Fibroblast of mammary gland (primary cell): Measurements from ENCODE around the gene MYO3B.

Experiments used
- DNase-seq: peaks from one replicate; pipeline ENCODE4 v3.0.0-alpha.2; 2010; ENCODE audit warnings: low read depth
- H3K4me3 ChIP-seq: 2 replicates; pipeline ENCODE4 v1.5.1; 2011; ENCODE audit warnings: low read depth, mild to moderate bottlenecking, low read length, moderate library complexity; ENCODE audit not compliant: control insufficient read depth
- TF ChIP-seq, protein P1 (sequence below): conservative IDR thresholded peaks from 2 replicates; pipeline ENCODE4 v1.5.1; 2011; ENCODE audit warnings: low read depth, low read length, inconsistent platforms; ENCODE audit not compliant: control insufficient read depth, insufficient read depth

MYO3B gene

DNA sequence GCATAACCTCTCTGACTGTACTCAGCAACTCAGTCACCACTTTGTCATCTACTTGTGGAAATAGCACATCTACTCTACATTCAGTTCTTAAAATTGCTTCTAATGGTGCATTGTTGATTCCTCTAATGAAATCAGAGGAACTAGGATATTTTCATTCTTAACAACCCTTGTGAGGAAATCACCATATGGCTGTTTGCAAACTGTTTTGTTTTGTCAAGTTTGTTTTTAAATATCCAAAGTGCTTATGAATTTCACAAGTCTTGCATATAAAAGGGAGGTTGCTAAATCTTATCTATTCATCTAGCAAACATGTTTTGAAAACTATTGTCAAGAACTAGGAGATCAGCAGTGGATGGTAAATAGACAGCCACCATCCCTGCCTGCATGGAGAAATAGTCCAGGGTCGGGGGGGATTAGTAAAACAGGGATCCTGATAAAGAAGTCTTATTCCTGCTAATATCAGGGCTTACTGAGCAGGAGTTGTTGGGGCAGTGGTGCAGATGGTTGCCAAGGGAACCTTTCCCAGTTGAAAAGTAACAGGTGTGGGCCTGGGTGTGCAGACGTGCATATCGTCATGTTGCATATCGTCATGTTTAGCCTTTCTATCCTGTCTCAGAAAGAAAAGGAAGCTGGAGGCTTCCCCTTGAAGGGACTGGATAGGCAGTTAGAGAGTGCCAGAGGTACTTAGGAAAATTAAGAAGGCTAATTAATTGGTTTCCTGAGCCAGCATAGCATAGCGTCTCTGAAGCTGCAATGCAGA, 7.5 kb upstream of the MYO3B start:
- DNase-seq = no peak
- TF ChIP-seq, protein P1, sequence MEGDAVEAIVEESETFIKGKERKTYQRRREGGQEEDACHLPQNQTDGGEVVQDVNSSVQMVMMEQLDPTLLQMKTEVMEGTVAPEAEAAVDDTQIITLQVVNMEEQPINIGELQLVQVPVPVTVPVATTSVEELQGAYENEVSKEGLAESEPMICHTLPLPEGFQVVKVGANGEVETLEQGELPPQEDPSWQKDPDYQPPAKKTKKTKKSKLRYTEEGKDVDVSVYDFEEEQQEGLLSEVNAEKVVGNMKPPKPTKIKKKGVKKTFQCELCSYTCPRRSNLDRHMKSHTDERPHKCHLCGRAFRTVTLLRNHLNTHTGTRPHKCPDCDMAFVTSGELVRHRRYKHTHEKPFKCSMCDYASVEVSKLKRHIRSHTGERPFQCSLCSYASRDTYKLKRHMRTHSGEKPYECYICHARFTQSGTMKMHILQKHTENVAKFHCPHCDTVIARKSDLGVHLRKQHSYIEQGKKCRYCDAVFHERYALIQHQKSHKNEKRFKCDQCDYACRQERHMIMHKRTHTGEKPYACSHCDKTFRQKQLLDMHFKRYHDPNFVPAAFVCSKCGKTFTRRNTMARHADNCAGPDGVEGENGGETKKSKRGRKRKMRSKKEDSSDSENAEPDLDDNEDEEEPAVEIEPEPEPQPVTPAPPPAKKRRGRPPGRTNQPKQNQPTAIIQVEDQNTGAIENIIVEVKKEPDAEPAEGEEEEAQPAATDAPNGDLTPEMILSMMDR = no peak
- no peak overlapping the region for H3K4me3 ChIP-seq

DNA sequence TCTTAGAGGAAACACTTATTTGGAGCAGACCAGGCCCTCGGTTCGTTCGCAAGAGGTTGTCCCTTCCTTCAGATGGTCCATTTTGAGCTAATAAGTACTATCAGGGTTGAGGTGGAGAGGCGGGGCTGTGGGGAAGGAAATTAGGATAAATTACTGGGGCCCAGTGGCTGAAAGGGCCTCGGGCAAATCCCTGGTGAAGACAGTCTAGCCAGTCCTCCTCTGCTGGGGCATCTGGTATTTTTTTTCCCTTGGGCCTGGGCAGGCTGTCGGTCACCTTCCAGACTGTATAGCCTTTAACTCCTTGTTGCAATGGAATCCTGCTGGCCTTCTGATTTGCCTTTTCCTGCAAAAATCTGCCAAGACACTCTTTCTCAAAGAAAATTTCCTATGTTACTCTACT, 1.7 kb upstream of the MYO3B start:
- no peak for DNase-seq
- H3K4me3 ChIP-seq = no peak overlapping the region
- TF ChIP-seq, protein P1 = no peak

DNA sequence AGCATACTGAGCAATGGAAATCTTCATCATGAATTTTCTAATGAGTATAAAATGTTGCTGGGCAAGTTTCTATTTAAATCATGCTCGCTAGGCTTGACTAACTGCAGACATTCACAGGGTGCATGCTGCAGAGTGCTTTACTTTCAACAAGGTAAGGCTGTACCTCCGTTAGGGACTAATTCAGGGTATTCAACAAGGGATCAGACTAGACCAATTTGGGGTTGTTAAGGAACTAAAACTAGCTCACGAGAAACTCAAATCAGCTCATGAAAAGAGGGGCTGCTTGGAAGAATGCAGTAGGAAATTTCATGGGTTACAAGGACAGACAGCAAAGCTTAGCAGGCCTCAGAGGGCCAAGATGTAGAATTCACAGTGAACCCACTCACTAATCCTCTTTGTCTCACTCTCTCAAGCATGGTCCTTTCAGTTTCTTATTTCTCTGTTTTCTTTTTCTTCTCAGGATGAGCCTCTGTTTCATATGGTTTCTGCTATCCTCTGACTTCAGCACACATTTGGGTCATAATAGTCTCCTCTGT, 2.2 kb downstream of the MYO3B start:
- TF ChIP-seq, protein P1 = no peak
- no peak overlapping the region for H3K4me3 ChIP-seq
- no peak for DNase-seq

DNA sequence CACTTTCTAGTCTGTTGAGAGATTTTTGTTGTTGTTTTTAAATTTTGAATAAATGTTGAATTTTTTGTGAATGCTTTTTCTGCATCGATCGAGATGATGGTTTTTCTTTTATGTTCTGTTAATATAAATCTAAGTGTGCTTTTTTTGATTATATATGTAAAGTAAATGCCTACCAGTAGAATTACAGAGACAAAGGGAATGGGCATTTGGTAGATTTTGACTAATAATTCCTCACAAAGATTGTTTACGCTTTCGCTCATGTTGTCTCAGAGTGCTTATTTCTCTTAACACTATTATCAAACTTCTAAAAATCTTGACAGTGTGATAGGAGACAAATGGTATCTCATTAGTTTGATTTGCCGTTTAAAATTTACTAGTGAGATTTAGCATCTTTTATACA, 3.7 kb downstream of the MYO3B start:
- no peak for DNase-seq
- H3K4me3 ChIP-seq = no peak overlapping the region
- TF ChIP-seq, protein P1 = no peak

DNA sequence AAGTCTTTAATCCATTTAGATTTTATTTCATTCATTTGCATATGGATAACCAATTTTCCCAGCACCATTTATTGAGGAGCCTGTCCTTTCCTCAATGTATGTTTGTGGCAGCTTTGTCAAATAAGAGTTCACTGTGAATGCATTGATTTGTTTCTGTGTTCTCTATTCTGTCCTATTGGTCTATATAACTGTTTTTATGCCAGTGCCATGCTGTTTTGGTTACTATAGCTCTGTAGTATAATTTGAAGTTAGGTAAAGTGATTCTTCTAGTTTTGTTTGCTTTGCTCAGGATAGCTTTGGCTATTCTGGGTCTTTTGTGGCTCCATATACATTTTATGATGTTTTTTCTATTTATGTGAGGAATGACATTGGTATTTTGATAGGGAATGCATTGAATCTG, 7.4 kb downstream of the MYO3B start:
- no peak for DNase-seq
- no peak overlapping the region for H3K4me3 ChIP-seq
- TF ChIP-seq, protein P1 = no peak

DNA sequence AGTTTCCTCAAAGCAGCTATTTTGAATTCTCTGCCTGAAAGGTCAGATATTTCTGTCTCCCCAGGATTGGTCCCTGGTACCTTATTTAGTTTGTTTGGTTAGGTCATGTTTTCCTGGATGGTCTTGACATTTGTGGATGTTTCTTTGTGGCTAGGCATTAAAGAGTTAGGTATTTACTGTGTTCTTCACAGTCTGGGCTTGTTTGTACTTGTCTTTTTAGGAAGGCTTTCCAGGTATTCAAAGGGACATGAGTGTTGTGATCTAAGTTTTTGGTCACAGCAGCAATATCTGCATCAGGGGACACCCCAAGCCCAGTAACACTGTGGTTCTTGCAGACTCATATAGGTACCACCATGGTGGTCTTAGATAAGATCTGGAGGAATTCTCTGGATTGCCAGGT, 11.8 kb downstream of the MYO3B start:
- TF ChIP-seq, protein P1 = no peak
- H3K4me3 ChIP-seq = no peak overlapping the region
- no peak for DNase-seq
